ENCODE results near the gene ABLIM2.

DNA sequence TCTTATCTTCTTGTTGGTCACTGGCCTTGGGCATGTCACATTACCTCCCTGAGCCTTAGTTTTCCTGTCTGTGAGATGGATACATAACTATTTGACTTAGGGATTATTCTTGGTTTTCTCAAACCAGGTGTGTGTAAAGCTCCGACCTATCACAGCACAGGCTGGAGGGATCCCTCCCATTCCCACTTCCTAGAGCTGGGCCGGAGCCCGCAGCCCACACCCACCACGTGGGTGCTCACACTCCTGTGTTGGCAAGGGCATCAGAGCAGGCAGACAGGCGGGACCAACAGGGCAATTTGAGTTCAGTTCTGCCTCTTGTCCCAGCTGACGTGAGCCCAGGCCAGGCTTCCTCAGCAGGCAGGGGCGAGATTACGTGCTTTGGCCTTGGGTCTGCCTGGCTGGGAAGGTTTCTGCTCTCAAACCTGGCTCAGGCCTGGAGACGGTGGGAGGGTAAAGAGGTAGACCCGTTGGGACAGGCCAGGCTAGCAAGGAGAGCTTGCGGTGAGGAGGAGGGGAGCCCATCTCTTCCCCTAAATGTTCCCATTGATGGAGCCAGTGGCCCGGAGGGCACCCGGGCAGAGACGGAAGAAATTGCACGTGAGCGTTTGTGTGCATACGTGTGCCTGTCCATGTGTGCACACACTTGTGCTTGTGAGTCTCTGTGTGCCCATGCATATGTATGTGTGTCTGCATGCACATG is 39.7 kb upstream of the ABLIM2 start:
- no peak for TF ChIP-seq POLR2A (IDR thresholded peaks at IDR 0.05)
- TF ChIP-seq, protein P1, sequence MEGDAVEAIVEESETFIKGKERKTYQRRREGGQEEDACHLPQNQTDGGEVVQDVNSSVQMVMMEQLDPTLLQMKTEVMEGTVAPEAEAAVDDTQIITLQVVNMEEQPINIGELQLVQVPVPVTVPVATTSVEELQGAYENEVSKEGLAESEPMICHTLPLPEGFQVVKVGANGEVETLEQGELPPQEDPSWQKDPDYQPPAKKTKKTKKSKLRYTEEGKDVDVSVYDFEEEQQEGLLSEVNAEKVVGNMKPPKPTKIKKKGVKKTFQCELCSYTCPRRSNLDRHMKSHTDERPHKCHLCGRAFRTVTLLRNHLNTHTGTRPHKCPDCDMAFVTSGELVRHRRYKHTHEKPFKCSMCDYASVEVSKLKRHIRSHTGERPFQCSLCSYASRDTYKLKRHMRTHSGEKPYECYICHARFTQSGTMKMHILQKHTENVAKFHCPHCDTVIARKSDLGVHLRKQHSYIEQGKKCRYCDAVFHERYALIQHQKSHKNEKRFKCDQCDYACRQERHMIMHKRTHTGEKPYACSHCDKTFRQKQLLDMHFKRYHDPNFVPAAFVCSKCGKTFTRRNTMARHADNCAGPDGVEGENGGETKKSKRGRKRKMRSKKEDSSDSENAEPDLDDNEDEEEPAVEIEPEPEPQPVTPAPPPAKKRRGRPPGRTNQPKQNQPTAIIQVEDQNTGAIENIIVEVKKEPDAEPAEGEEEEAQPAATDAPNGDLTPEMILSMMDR (IDR thresholded peaks at IDR 0.05): no peak
